Stimulated activated CD4-positive, alpha-beta T cell treated with anti-CD3 and anti-CD28 coated beads, TNF-alpha, amount 100 ng/mL, for 24 hours (primary cell): ENCODE measurements around the gene TSPYL2.

Experiments used
- DNase-seq, 3 experiments: peaks; one replicate each; pipeline ENCODE4 v3.0.0-alpha.2; 2020; ENCODE audit warnings: low read depth in 3 of 3

The TSPYL2 gene

DNA sequence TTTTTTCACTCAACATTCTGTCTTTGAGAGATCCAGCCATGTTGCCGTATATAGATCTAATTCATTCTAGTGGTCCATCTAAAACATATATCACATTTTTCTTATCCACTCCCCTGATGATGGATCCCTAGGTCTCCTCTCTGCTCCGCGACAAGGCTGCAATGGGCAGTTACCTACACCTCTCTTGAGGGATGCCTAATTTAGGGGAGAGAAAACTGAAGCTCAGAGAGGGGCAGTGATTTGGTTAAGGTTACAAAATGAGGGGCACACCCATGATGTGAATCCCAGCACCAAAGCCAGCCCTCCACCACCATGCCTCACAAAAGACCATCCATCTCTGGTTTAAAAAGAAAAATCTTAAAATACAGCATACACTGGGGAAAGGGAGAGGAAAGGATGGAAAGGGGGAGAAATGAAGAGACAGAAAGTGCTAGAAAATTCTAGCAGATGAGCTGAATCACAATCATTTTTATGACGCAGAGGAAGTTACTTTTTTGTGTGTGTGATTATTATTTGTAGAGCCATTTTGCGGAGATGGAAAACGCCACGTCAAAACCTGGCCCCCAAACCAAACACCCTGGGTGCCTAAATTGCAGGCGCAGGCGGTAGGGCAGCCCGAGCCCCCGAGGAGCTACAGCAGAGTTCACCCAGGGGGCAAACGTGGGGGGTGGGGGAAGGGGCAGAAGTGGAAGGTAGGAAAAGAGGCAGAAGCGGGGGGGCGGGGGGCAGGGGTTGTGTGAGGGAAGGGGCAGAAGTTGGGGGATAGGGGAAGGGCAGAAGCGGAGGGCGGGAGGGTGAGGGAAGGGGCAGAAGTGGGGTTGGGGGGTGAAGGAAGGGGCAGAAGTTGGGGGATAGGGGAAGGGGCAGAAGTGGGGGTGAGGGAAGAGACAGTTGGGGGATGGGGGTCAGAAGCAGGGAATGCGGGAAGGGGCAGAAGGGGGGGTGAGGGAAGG lies 1.3 kb upstream of the TSPYL2 start:
- DNase-seq: no peak

GRCh38 chrX:53082773-53083616 lies 828 bp downstream of the TSPYL2 start:
- no peak for DNase-seq

- no peak for DNase-seq
Observed at GRCh38 chrX:53084043-53084570, 1.9 kb downstream of the TSPYL2 start.

DNA sequence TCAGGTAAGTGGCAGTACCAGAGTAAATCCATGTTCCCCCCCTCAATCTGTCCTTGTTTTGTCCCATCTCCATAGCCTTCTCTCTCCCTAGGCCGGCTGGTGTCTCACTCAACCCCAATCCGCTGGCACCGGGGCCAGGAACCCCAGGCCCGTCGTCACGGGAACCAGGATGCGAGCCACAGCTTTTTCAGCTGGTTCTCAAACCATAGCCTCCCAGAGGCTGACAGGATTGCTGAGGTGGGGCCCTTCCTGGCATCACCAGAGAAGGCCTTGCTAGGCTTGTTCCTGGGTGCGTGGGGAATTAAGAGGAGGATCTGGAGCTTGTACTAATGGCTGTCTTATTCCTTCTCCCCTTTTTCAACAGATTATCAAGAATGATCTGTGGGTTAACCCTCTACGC lies 2.7 kb downstream of the TSPYL2 start:
- no peak for DNase-seq

DNA sequence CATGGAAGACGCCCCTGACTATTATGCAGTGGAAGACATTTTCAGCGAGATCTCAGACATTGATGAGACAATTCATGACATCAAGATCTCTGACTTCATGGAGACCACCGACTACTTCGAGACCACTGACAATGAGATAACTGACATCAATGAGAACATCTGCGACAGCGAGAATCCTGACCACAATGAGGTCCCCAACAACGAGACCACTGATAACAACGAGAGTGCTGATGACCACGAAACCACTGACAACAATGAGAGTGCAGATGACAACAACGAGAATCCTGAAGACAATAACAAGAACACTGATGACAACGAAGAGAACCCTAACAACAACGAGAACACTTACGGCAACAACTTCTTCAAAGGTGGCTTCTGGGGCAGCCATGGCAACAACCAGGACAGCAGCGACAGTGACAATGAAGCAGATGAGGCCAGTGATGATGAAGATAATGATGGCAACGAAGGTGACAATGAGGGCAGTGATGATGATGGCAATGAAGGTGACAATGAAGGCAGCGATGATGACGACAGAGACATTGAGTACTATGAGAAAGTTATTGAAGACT lies 3.6 kb downstream of the TSPYL2 start:
- no peak for DNase-seq

DNA sequence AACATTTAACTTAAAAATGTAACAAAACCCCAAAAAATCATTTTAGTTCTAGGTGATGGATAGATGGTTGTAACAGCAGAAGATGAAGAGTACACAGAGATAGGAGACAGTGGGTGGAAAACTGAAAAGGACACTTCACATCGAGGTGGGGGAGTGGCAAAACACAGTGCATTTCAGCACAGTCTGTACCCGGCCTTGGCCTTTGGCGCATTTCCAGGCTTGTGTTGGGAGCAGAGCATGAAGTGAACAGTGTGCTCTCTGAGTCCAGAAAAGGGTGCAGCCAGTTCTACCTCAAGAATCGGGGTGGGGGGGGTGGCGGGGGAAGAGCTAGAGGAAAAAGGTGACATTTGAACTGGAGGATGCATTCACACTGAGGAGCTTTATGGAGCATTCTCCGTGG lies 4.3 kb downstream of the TSPYL2 start:
- no peak for DNase-seq

DNA sequence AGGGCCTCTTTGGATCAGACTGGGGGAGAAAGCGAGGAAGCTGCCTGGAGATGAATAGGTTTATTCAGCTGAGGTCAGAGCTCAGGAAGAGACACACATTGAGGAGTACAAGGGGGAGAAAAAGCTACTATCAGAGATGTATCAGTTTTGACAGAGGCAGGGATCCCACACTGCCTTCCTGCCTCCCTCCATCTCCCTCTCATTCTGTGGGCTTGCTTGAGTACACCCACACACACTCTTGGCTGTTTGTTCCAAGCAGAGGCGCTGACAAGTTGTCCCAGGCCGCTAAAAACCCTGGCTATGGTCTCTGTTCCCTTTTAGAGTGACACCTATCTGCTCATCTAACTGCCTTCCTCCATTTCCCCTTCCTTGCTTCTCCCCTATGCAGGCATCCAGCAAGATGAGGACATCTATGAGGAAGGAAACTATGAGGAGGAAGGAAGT lies 5.2 kb downstream of the TSPYL2 start:
- DNase-seq: no peak

DNA sequence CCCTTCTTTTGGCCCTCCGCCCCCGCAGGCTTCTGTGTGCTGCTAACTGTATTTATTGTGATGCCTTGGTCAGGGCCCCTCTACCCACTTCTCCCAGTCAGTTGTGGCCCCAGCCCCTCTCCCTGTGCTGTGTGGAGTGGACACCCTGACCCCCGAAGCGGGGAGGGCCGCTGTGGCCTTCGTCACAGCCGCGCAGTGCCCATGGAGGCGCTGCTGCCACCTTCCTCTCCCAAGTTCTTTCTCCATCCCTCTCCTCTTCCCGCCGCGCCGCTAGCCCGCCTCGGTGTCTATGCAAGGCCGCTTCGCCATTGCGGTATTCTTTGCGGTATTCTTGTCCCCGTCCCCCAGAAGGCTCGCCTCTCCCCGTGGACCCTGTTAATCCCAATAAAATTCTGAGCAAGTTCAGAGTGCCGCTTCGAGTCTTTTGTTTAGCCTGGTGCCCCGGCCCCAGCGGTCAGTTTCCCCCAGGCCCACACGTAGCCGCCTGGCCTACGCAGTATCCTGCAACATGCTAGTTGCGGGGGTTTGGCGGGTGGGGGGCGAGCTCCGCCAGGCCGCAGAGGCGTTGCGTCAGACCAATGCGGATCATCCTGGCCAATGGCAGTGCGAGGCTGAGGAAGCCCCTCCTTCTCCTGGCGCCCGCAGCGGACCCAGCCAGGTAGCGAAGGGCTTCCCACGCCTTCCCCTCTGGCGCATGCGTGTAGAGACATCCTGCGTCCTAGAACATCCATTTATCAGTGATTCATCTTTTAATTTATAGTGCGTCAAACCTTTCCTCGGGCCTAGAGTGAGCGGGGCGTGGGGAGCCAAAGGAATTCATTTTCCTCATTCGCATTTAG lies 6.2 kb downstream of the TSPYL2 start:
- peak; percentile 60 to 79 (median 64) for DNase-seq

DNA sequence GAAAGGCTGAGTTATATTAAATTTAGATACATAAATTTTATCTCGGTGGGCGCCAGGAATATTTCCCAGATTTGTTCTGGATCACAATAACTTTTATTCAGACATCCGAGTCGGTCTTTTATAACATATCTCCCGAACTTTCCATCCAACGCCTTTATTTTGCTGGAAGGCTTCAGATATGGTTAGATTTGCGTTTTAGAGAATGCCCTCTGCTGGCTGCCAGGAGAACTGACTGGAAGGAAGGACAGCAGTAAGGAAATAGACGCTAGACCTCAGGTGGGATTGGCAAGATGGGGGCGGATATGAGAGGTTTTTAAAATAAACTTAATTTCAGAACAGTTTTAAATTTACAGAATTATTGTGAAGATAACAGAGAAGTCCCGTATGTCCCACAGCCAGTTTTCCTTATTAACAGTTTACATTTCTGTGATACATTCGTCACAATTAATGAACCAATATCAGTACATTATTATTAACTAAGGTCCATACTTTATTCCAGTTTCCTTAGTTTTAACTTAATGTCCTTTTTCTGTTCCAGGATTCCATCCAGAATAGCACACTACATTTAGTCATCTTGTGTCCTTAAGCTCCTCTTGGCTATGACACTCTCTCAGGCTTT lies 7.2 kb downstream of the TSPYL2 start:
- peak in 1 of 3 experiments; percentile 21 for DNase-seq

- no peak for DNase-seq
Observed at GRCh38 chrX:53089925-53090324, 7.8 kb downstream of the TSPYL2 start.

DNA sequence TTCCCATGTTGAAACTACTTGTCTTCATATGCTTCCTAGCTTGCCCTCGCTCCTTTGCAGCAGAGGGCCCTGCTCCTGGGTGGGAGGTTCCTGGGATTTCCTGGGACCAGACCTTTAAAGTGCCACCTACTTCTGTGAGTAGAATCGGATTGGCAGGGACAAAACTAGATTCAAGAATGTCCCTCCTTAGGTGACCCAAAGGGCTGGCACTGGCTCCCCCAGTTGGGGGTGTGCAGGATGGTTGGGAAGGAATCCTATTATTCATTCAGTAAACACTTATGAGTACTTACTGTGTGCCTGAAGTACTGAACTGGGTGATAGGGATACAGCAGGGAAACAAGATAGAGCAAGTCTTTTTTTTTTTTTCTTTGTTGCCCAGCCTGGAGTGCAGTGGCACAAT lies 9.2 kb downstream of the TSPYL2 start:
- no peak for DNase-seq

GRCh38 chrX:53093177-53093655 lies 11.0 kb downstream of the TSPYL2 start:
- peak; percentile 44 to 77 (median 56) for DNase-seq

- peak; percentile 53 to 77 (median 71) for DNase-seq
Observed at GRCh38 chrX:53093748-53094581, 11.8 kb downstream of the TSPYL2 start, which contains the start of gene KANTR. KANTR (plus strand) TSS chrX:53094142; CDS start chrX:53124273, 30,131 bp downstream.

DNA sequence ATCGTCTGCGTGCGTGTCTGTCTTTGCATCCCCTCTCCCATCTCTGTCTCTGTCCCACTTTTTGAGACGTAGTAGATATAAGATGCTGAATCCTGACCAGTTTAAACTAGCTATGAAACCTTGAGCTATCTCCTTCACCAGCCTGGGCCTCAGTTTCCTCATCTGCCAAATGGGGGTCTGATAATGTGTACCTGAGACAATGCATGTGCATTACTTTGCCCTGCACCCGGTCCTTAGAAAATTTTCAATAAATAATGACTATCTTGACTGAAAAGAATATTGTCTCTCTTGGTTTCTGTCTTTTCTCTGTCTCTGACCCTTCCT lies 12.4 kb downstream of the TSPYL2 start:
- no peak for DNase-seq

GRCh38 chrX:53095796-53096195 lies 13.6 kb downstream of the TSPYL2 start:
- DNase-seq: no peak

- DNase-seq: no peak
Observed at GRCh38 chrX:53114864-53115549, 32.8 kb downstream of the TSPYL2 start.

- DNase-seq: no peak
Observed at GRCh38 chrX:53115550-53115874, 33.3 kb downstream of the TSPYL2 start.

DNA sequence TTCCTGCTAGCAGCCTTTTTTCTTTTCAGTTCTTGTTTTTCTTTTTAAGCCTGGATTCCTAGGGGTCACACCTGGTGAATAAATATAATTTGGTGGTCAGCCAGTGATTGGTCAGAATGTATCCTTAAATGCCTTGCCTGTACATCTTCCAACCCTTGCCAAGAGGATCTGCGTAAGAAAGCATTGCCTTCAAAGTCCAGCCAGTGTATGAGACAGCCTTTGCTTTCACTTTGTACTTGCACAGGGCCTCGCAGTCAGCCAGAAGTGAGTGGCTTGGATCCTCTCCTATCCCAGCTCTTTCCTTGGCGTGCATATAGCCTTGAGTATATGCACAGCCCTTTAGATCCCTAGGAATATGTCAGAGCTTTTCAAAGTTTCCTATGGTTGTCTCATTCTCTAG lies 33.9 kb downstream of the TSPYL2 start:
- no peak for DNase-seq

- no peak for DNase-seq
Observed at GRCh38 chrX:53122013-53122412, 39.8 kb downstream of the TSPYL2 start.
